NCI-H146 (cell line): ENCODE measurements around the gene QSER1.

Source experiments
- DNase-seq: peaks from one replicate; lab custom pipeline; 2025; lab: John Stamatoyannopoulos, UW

Gene QSER1

GRCh38 chr11:32890843-32891656 is 1.6 kb upstream of the QSER1 start:
- DNase-seq, result peak; percentile 62

GRCh38 chr11:32891657-32892354 is 805 bp upstream of the QSER1 start:
- peak; percentile 60 for DNase-seq

GRCh38 chr11:32893093-32893342 is 407 bp downstream of the QSER1 start:
- peak; percentile 72 for DNase-seq

GRCh38 chr11:32893343-32894148 is 935 bp downstream of the QSER1 start:
- DNase-seq, result peak; percentile 53

GRCh38 chr11:32894149-32894827 is 1.7 kb downstream of the QSER1 start:
- peak; percentile 73 for DNase-seq

GRCh38 chr11:32894921-32895320 is 2.3 kb downstream of the QSER1 start:
- DNase-seq, result no peak

- no peak for DNase-seq
Observed at GRCh38 chr11:32895471-32895870, 2.9 kb downstream of the QSER1 start.

- DNase-seq, result no peak
Observed at GRCh38 chr11:32897103-32897502, 4.5 kb downstream of the QSER1 start.

GRCh38 chr11:32899438-32899837 is 6.8 kb downstream of the QSER1 start:
- DNase-seq, result no peak

GRCh38 chr11:32902089-32902665 is 9.6 kb downstream of the QSER1 start:
- DNase-seq, result no peak

- no peak for DNase-seq
Observed at GRCh38 chr11:32905028-32905667, 12.5 kb downstream of the QSER1 start.

GRCh38 chr11:32908619-32909018 is 16.0 kb downstream of the QSER1 start:
- DNase-seq, result no peak

- DNase-seq, result no peak
Observed at GRCh38 chr11:32911413-32911812, 18.8 kb downstream of the QSER1 start.

GRCh38 chr11:32913445-32913844 is 20.8 kb downstream of the QSER1 start:
- DNase-seq, result no peak

- no peak for DNase-seq
Observed at GRCh38 chr11:32916361-32916760, 23.8 kb downstream of the QSER1 start.

- no peak for DNase-seq
Observed at GRCh38 chr11:32916994-32917393, 24.4 kb downstream of the QSER1 start.

- DNase-seq, result no peak
Observed at GRCh38 chr11:32918427-32918826, 25.8 kb downstream of the QSER1 start.

- DNase-seq, result no peak
Observed at GRCh38 chr11:32919338-32919737, 26.7 kb downstream of the QSER1 start.

GRCh38 chr11:32920570-32920969 is 28.0 kb downstream of the QSER1 start:
- DNase-seq, result no peak

- no peak for DNase-seq
Observed at GRCh38 chr11:32921204-32921603, 28.6 kb downstream of the QSER1 start.

GRCh38 chr11:32931606-32932005 is 39.0 kb downstream of the QSER1 start:
- no peak for DNase-seq
